Keratinocyte (primary cell): ENCODE data around the gene LPIN3. TPM values are rescaled to one million over a fixed set of nuclear protein-coding genes. Genes with fewer than 3 reads are reported as not detected.

Experiments
- DNase-seq: peaks from one replicate; pipeline ENCODE4 v3.0.0-alpha.2; 2011; ENCODE audit warnings: low read depth, missing footprints, low spot score
- FAIRE-seq: peaks from 2 replicates; lab custom pipeline; 2011; peaks lifted over from hg19 to GRCh38; lab: Jason Lieb, UNC
- H2AFZ ChIP-seq: 2 replicates; pipeline ENCODE4 v1.6.0; 2012; ENCODE audit warnings: low read length, control low read depth, inconsistent platforms; ENCODE audit not compliant: control insufficient read depth
- H3K27ac ChIP-seq: 2 replicates; pipeline ENCODE4 v1.5.1; 2011; ENCODE audit warnings: low read length; ENCODE audit not compliant: control insufficient read depth, insufficient read depth
- H3K27me3 ChIP-seq: 3 replicates; pipeline ENCODE4 v1.6.0; 2011; ENCODE audit warnings: low read length; ENCODE audit not compliant: control insufficient read depth, insufficient read depth; ENCODE audit errors: extremely low read depth
- H3K36me3 ChIP-seq, 2 experiments: 2 replicates in 1 of 2; 3 replicates in 1 of 2; pipeline ENCODE4 v1.5.1; 2011; ENCODE audit warnings: low read length in 2 of 2, mild to moderate bottlenecking in 1 of 2; ENCODE audit not compliant: control insufficient read depth in 2 of 2, insufficient read depth in 2 of 2; ENCODE audit errors: extremely low read depth in 1 of 2
- H3K4me1 ChIP-seq: 3 replicates; pipeline ENCODE4 v1.5.1; 2011; ENCODE audit warnings: low read length; ENCODE audit not compliant: control insufficient read depth, insufficient read depth; ENCODE audit errors: extremely low read depth
- H3K4me2 ChIP-seq: 3 replicates; pipeline ENCODE4 v1.6.0; 2011; ENCODE audit warnings: low read depth, low read length; ENCODE audit not compliant: control insufficient read depth, insufficient read depth; ENCODE audit errors: extremely low read depth
- H3K4me3 ChIP-seq, 3 experiments: fragments of 200-600 bp in 1 of 3; sonication (generic) in 1 of 3; 2 replicates in 2 of 3; 3 replicates in 1 of 3; pipeline ENCODE4 v1.5.1; 2011 to 2016; ENCODE audit warnings: low read length in 3 of 3, mild to moderate bottlenecking in 3 of 3, control low read depth in 2 of 3, inconsistent platforms in 1 of 3, low read depth in 1 of 3, mixed read lengths in 1 of 3, mixed run types in 1 of 3, moderate library complexity in 1 of 3; ENCODE audit not compliant: control insufficient read depth in 2 of 3, insufficient read depth in 2 of 3; ENCODE audit errors: extremely low read depth in 1 of 3
- H3K79me2 ChIP-seq: 2 replicates; pipeline ENCODE4 v1.6.0; 2012; ENCODE audit warnings: low read length; ENCODE audit not compliant: control insufficient read depth, insufficient read depth
- H3K9ac ChIP-seq: 3 replicates; pipeline ENCODE4 v1.6.0; 2011; ENCODE audit warnings: low read length; ENCODE audit not compliant: control insufficient read depth, insufficient read depth; ENCODE audit errors: extremely low read depth
- H3K9me1 ChIP-seq: 3 replicates; pipeline ENCODE4 v1.6.0; 2011; ENCODE audit warnings: low read length; ENCODE audit not compliant: control insufficient read depth, insufficient read depth; ENCODE audit errors: extremely low read depth
- H3K9me3 ChIP-seq: 2 replicates; pipeline ENCODE4 v1.5.1; 2012; ENCODE audit warnings: low read depth, low read length; ENCODE audit not compliant: control insufficient read depth
- H4K20me1 ChIP-seq: 3 replicates; pipeline ENCODE4 v1.6.0; 2011; ENCODE audit warnings: low read length; ENCODE audit not compliant: control insufficient read depth, insufficient read depth; ENCODE audit errors: extremely low read depth
- CTCF ChIP-seq, 3 experiments: IDR thresholded peaks in 1 of 3; conservative IDR thresholded peaks in 1 of 3; optimal IDR thresholded peaks in 1 of 3; 2 replicates in 2 of 3; 3 replicates in 1 of 3; pipeline versions ENCODE3 to v1.5.1; 2011; ENCODE audit warnings: low read length in 3 of 3, mild to moderate bottlenecking in 3 of 3, moderate library complexity in 2 of 3, control low read depth in 1 of 3, inconsistent platforms in 1 of 3; ENCODE audit not compliant: insufficient read depth in 2 of 3; ENCODE audit errors: extremely low read depth in 1 of 3
- EZH2 ChIP-seq: IDR thresholded peaks from one replicate; pipeline ENCODE4 v1.6.1; 2012; ENCODE audit warnings: inconsistent platforms, mild to moderate bottlenecking, low read length, moderate library complexity
- dilution Hi-C: fragments of 300-500 bp; cut with MboI; formaldehyde crosslinking; loops from one replicate; pipeline ENCODE4 v1.7.0; 2020; ENCODE audit warnings: low sequenced_read_pairs; ENCODE audit not compliant: extremely low pct_ligation_motif_present
- polyA plus RNA-seq, 5 experiments: library from polyadenylated mRNA; depleted of rRNA in 3 of 5; stranded (reverse) in 3 of 5; stranded (forward) in 1 of 5; unstranded in 1 of 5; fragments of >200 nt; gene quantifications; 1 replicate in 1 of 5; 2 replicates in 3 of 5; 3 replicates in 1 of 5; pipeline versions ENCODE4 v1.2.1 to v1.2.3, GENCODE V29; 2011 to 2012; ENCODE audit warnings: missing spikeins in 2 of 5, low read depth in 1 of 5, low replicate concordance in 1 of 5

Gene LPIN3
- polyA plus RNA-seq, 1 donor (not counting 4 experiments of a cell fraction or from before 2014, with no cell fraction given): 15.6 TPM

- FAIRE-seq: no peak
- Histone ChIP-seq H3K9me1 (no peaks in the 10 kb centered on the region), H3K36me3 (peaks cover 8 to 10% of the 10 kb centered on the region in 2 experiments), H4K20me1 (no peaks in the 10 kb centered on the region), H3K79me2 (no peaks in the 10 kb centered on the region), H3K4me2 (no peak overlapping the region), H3K27ac (no peak overlapping the region), H3K9me3 (no peaks in the 10 kb centered on the region), H3K4me3 (no peak overlapping the region), H3K27me3 (peaks cover 35% of the 10 kb centered on the region), H3K4me1 (no peaks in the 10 kb centered on the region), H3K9ac (no peak overlapping the region), H2AFZ (no peak overlapping the region)
- dilution Hi-C loops: no loop called here
- no peak for DNase-seq
- no peak for TF ChIP-seq EZH2
- no peak for TF ChIP-seq CTCF (optimal IDR thresholded peaks at IDR 0.05 in 1 of 3, IDR thresholded peaks at IDR 0.05 in 1 of 3, conservative IDR thresholded peaks at IDR 0.05 in 1 of 3; ENCODE audit: extremely low read depth in 1 of 3, insufficient read depth in 2 of 3, low read length in 3 of 3)
Observed at GRCh38 chr20:41362748-41363140, 22.1 kb downstream of the LPIN3 start.

- Histone ChIP-seq H3K4me2 (no peak overlapping the region), H3K27ac (no peak overlapping the region), H3K36me3 (peaks cover 0 to 4% of the 10 kb centered on the region in 2 experiments), H3K9ac (no peak overlapping the region), H3K4me1 (no peaks in the 10 kb centered on the region), H3K9me3 (no peaks in the 10 kb centered on the region), H4K20me1 (no peaks in the 10 kb centered on the region), H2AFZ (no peak overlapping the region), H3K4me3 (no peak overlapping the region), H3K9me1 (no peaks in the 10 kb centered on the region), H3K27me3 (peaks cover 41% of the 10 kb centered on the region), H3K79me2 (no peaks in the 10 kb centered on the region)
- dilution Hi-C loops: no loop called here
- no peak for DNase-seq
- FAIRE-seq: no peak
- no peak for TF ChIP-seq CTCF (optimal IDR thresholded peaks at IDR 0.05 in 1 of 3, IDR thresholded peaks at IDR 0.05 in 1 of 3, conservative IDR thresholded peaks at IDR 0.05 in 1 of 3; ENCODE audit: extremely low read depth in 1 of 3, insufficient read depth in 2 of 3, low read length in 3 of 3)
- no peak for TF ChIP-seq EZH2
Observed at GRCh38 chr20:41363601-41364000, 23.0 kb downstream of the LPIN3 start.
